Esophagus (tissue), 2 donors: ENCODE data around the gene MIGA2. TPM values are rescaled to one million over a fixed set of nuclear protein-coding genes. Genes with fewer than 3 reads are reported as not detected.

ENCODE experiments used
- H3K27ac ChIP-seq, 2 donors: one replicate each; pipeline ENCODE4 v1.5.1; 2013; ENCODE audit warnings: low read depth in 2 of 2, mild to moderate bottlenecking in 2 of 2, inconsistent platforms in 1 of 2, low read length in 1 of 2, moderate library complexity in 1 of 2
- H3K27me3 ChIP-seq, 2 donors: one replicate each; pipeline ENCODE4 v1.6.1; 2013; ENCODE audit warnings: low read length in 2 of 2, control low read depth in 1 of 2, mild to moderate bottlenecking in 1 of 2; ENCODE audit not compliant: insufficient read depth in 2 of 2, control insufficient read depth in 1 of 2
- H3K36me3 ChIP-seq, 2 donors: one replicate each; pipeline ENCODE4 v1.6.1; 2013; ENCODE audit warnings: low read length in 1 of 2; ENCODE audit not compliant: control insufficient read depth in 2 of 2, insufficient read depth in 2 of 2
- H3K4me1 ChIP-seq, 2 donors: one replicate each; pipeline ENCODE4 v1.6.1; 2013; ENCODE audit warnings: low read length in 1 of 2; ENCODE audit not compliant: control insufficient read depth in 2 of 2, insufficient read depth in 2 of 2
- H3K4me3 ChIP-seq, 2 donors: one replicate each; pipeline ENCODE4 v1.5.1; 2013; ENCODE audit warnings: low read length in 2 of 2, mild to moderate bottlenecking in 2 of 2, low read depth in 1 of 2, moderate library complexity in 1 of 2
- H3K9me3 ChIP-seq, 2 donors: one replicate each; pipeline ENCODE4 v1.6.1; 2013; ENCODE audit warnings: mild to moderate bottlenecking in 2 of 2, low read depth in 1 of 2, low read length in 1 of 2, moderate library complexity in 1 of 2; ENCODE audit not compliant: control insufficient read depth in 2 of 2, insufficient read depth in 1 of 2
- WGBS, 2 donors: extraction: QIAGEN DNeasy Blood & Tissue Kit; methylation state at CpG; one replicate each; pipeline ENCODE4 v1.1.7; 2013; 5-methylcytosine and 5-hydroxymethylcytosine counted together
- polyA plus RNA-seq, 2 donors: library from polyadenylated mRNA; stranded (reverse); fragments of 200-250 nt; gene quantifications; one replicate each; pipeline ENCODE4 v1.2.3, GENCODE V29; 2013
- donor health status: healthy with polysubstance abuse.
- donor health status: Bipolar disorder and iron deficiency.

MIGA2 gene
- polyA plus RNA-seq, 2 donors, result 25.5 to 36.2 TPM

DNA sequence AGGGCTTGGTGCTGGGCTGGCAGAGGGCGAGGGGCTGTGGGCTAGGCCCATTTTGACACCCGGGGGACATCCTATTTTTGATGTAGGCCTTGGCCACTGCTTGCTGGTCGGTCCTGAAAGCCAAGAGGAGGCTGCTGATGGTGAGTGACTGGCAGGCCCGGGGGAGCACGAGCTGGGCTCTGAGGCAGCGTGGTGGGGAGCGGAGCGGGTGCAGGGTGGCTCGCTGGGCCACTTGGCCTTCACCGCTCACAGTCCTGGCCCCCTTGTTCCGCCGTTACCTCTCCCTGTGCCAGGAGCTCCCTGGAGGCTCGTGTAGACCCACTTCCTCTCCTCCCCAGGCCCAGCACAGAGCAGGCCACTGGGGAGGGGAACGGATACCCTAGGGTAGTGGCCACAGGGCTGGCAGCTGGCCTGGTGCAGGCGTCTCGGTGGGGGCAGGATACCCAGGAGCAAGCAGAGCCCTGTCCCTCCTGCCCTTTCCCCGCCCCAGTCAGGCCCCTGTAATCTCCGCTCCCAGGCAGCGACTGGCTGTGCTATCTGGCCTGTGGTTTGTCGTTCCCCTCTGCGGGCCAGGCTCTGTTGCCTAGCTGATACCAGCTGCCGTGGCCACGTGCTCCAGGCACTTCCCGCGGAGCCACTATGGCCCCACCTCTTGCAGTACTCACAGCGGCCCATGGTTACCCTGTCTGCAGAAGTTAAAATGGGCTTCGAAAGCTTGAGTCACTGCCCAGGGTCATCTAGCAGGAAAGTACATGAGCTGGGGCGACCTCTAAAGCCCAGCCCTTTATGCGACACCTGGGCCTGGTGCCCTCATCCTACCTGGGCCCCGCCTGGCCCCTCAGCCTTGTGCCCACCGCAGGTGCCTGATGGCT is 32.8 kb downstream of the MIGA2 start:
- H3K4me3 ChIP-seq, result no peak overlapping the region
- WGBS, 2 donors, result 69 to 78% methylated on average over 31 of the region's 31 CpGs

DNA sequence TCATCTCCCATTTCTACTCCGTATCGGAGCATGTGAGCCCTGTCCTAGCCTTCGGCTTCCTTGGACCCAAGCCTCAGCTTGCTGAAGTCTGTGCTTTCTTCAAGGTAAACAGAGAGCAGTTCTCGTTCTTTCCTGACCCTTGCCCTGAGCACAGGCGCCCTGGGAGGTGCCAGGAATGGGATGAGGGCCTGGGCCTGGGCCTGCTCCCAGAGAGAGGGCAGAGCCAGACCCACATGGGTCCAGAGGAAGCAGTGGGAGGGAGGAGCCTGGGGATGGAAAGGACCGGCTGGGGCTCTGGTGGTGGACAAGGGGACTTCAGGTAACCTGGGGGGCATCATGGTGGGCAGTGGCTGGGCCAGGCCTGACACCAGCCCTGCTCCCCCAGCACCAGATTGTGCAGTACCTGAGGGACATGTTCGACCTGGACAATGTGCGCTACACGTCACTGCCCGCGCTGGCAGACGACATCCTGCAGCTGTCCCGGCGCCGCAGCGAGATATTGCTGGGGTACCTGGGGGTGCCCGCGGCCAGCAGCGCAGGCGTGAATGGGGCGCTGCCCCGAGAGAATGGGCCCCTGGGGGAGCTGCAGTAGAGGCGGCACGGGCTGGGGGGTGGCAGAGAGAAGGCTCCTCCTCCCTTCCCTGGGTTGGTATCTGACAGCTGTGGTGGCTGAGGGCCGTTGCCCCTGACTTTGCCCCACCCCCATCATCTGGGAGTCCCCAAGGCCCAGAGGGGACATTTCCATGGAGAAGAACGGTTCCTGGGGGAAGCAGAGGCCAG is 33.6 kb downstream of the MIGA2 start:
- no peaks in the 10 kb centered on the region for H3K9me3 ChIP-seq
- no peaks in the 10 kb centered on the region for H3K27me3 ChIP-seq
- H3K4me3 ChIP-seq, result no peak overlapping the region
- H3K36me3 ChIP-seq, result peaks cover 0 to 49% of the 10 kb centered on the region in 2 donors
- H3K4me1 ChIP-seq, result peaks cover 0 to 2% of the 10 kb centered on the region in 2 donors
- 86 to 87% methylated on average over 23 to 26 of the region's 26 CpGs for WGBS, 2 donors
- no peak overlapping the region for H3K27ac ChIP-seq

More for the DNA sequence above, 32.8 kb downstream of the MIGA2 start:
- Histone ChIP-seq H3K36me3 (peaks cover 0 to 54% of the 10 kb centered on the region in 2 donors), H3K9me3 (no peaks in the 10 kb centered on the region), H3K27me3 (no peaks in the 10 kb centered on the region), H3K27ac (peak overlapping the region in 1 of 2 donors; percentile 41), H3K4me1 (peaks cover 0 to 2% of the 10 kb centered on the region in 2 donors)

DNA sequence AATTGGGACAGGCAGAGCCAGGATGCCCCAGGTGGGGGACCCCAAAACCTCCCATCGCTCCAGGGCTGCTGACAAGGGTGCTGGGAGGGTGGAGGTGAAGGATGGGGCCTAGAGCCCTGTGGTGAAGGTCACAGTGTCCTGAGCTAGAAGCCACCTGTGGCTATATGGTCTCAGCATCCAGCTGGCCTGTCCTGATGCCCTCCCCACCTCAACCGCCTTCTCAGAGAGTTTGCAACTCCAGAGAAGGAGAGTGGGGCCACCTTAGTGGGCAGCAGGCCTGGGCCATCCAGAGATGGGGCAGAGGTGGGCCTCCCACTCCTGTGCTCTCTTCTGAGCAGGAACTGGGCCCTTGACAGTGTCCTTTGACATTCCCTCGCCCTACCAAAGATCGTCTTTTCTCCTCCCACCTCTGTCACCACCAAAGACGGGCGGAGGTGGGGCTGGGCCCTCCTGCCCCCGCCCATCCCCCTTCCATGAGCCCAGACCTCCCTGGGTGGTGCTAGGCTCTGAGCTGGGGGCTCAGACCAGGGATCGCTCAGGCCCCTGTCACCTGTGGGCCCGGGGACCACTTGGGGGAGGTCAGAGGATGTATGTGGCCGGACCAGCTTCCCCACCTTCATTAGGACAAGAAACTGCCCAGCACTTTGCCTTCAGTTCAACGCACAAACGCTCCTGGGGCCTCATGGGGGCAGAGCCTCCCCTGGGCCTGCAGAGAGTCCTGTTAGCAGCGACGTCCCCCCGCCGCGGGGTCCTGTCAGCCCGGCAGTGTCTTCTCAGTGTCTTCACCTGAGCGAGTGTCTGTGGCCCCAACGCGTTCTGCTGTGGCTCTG is 34.5 kb downstream of the MIGA2 start:
- WGBS, 2 donors, result 80 to 85% methylated on average over 21 of the region's 21 CpGs
- H3K36me3 ChIP-seq, result peaks cover 0 to 45% of the 10 kb centered on the region in 2 donors
- no peaks in the 10 kb centered on the region for H3K27me3 ChIP-seq
- H3K4me1 ChIP-seq, result peaks cover 0 to 2% of the 10 kb centered on the region in 2 donors
- no peak overlapping the region for H3K27ac ChIP-seq
- no peaks in the 10 kb centered on the region for H3K9me3 ChIP-seq
- no peak overlapping the region for H3K4me3 ChIP-seq

GRCh38 chr9:129071526-129072126 is 35.2 kb downstream of the MIGA2 start:
- no peak overlapping the region for H3K27ac ChIP-seq
- no peak overlapping the region for H3K4me3 ChIP-seq
- no peaks in the 10 kb centered on the region for H3K27me3 ChIP-seq
- H3K9me3 ChIP-seq, result no peaks in the 10 kb centered on the region
- peaks cover 0 to 42% of the 10 kb centered on the region in 2 donors for H3K36me3 ChIP-seq
- 67 to 71% methylated on average over 10 of the region's 10 CpGs for WGBS, 2 donors
- H3K4me1 ChIP-seq, result peaks cover 0 to 2% of the 10 kb centered on the region in 2 donors

DNA sequence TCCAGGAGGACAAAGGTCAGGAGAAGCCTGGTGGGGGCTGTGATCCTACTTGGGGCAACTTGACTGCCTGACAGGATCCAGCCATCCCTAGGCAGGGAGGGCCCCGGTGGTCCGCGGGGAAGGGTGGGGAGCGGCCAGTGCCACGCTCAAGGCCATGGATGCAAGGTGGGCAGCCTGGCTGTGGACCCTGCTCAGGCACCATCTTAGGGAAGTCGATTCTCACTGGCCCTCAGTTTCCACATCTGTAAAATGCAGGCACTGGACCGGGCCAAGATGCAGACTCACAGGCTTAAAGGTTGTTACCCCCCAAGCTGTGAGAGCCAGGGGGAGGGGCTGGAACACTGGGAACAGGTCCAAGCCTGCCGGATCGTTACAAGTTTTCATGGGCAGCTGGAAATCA is 35.7 kb downstream of the MIGA2 start:
- Histone ChIP-seq H3K36me3 (peaks cover 0 to 40% of the 10 kb centered on the region in 2 donors), H3K4me3 (no peak overlapping the region), H3K27me3 (no peaks in the 10 kb centered on the region), H3K4me1 (peaks cover 0 to 4% of the 10 kb centered on the region in 2 donors), H3K27ac (no peak overlapping the region), H3K9me3 (no peaks in the 10 kb centered on the region)
- 63% methylated on average over 9 of the region's 9 CpGs for WGBS, 2 donors

GRCh38 chr9:129073404-129073803 is 37.0 kb downstream of the MIGA2 start:
- Histone ChIP-seq H3K4me1 (peaks cover 0 to 4% of the 10 kb centered on the region in 2 donors), H3K27me3 (no peaks in the 10 kb centered on the region), H3K27ac (no peak overlapping the region), H3K4me3 (no peak overlapping the region), H3K9me3 (no peaks in the 10 kb centered on the region), H3K36me3 (peaks cover 0 to 29% of the 10 kb centered on the region in 2 donors)
- 73 to 83% methylated on average over 8 of the region's 8 CpGs for WGBS, 2 donors

GRCh38 chr9:129074106-129074505 is 37.7 kb downstream of the MIGA2 start:
- Histone ChIP-seq H3K9me3 (no peaks in the 10 kb centered on the region), H3K36me3 (peaks cover 0 to 23% of the 10 kb centered on the region in 2 donors), H3K27ac (no peak overlapping the region), H3K4me3 (no peak overlapping the region), H3K27me3 (no peaks in the 10 kb centered on the region), H3K4me1 (peaks cover 0 to 4% of the 10 kb centered on the region in 2 donors)
- WGBS, 2 donors, result 84 to 88% methylated on average over 3 of the region's 3 CpGs

DNA sequence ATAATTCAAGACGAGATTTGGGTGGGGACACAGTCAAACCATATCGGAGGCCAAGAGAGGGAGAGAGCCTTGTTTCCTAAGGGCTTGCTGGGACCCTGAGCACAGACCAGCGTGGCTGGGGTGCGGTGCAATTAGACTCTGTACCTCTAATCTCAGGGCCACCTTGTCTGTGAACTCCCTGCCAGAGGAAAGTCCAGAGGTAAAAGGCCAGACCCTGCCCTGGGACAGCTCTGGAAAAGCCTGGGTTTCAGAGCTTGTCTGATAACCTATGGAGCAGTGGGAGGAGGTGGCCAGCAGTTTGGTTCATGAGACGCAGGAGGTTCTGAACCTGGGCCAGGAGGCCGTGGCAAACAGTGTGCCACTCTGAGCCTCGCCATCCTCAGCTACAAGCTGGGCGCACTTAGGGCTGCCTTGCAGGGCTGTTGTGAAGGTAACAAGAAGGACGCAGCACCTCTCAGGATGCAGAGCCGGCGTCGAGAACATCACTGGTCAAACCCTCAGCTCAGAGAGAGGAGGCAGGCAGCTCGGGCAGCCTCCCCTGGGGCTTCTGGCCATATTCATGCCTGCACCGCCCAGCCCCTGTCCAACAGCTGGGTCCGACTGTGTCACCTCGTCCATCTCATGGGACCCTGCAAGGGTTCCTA is 39.7 kb downstream of the MIGA2 start:
- H3K36me3 ChIP-seq, result peaks cover 0 to 8% of the 10 kb centered on the region in 2 donors
- WGBS, 2 donors, result 81 to 88% methylated on average over 16 of the region's 16 CpGs
- H3K4me1 ChIP-seq, result peaks cover 0 to 8% of the 10 kb centered on the region in 2 donors

More for the DNA sequence above, 39.7 kb downstream of the MIGA2 start:
- H3K4me3 ChIP-seq, result no peak overlapping the region
- no peak overlapping the region for H3K27ac ChIP-seq
- no peaks in the 10 kb centered on the region for H3K27me3 ChIP-seq
- H3K9me3 ChIP-seq, result no peaks in the 10 kb centered on the region
